Prostate gland (tissue), 2 donors: ENCODE results near the gene HPN.

Source experiments
- CTCF ChIP-seq, 4 experiments: fragments of 200-600 bp in 2 of 4; fragments of 450-650 bp in 2 of 4; sonication (generic) in 2 of 4; IDR thresholded peaks; 1 replicate in 3 of 4; 2 replicates in 1 of 4; pipeline ENCODE4 v1.5.1; 2016 to 2019; ENCODE audit warnings: antibody characterized with exemption in 4 of 4, mild to moderate bottlenecking in 2 of 4, moderate library complexity in 2 of 4
- POLR2A ChIP-seq: fragments of 450-650 bp; IDR thresholded peaks from one replicate; pipeline ENCODE4 v1.6.1; 2016; ENCODE audit warnings: antibody characterized with exemption, mild to moderate bottlenecking
- POLR2AphosphoS5 ChIP-seq: sonication (generic); formaldehyde crosslinking; IDR thresholded peaks from one replicate; pipeline ENCODE4 v1.6.1; 2017; ENCODE audit warnings: antibody characterized with exemption

DNA sequence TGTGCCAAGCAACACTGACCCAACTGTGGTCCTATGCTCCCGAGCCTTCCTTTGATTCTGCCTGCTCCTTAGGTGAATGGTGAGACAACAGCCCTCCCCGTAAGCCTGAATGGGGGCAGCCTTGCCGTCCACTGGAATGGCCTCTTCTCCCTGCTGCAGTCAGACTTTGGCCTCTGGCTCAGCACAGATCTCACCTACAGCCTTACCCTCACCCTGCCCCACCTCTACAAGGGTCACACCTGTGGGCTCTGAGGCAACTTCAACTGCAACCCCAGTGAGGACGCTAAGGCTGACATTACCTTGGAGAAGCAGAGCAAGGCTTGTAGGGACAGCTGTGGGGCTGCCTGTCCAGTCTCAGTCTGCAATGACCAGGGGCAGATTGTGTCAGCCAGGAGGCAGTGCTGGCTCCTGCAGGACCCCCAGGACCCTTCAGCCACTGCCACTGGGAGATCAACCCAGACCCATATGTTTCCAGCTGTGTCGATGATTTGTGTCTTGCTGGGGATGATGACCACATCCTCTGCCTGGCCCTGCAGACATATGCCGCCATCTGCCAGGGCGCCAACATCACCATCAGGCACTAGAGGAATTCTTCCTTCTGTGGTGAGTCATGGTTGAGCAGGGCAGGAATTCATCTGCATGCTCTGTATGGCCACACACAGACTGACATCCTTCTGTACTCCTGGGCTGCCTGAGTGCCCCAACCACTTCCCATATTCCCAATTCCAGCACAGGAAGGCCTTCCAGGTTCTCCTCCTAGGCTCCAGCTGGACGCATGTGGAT is 46.8 kb downstream of the HPN start:
- TF ChIP-seq CTCF (IDR thresholded peaks at IDR 0.05) (no peak), POLR2AphosphoS5 (no peak), POLR2A (no peak)
